NB4 (cell line): Measurements from ENCODE around the gene RAPGEF4.

Experiments used
- MYC ChIP-seq: IDR thresholded peaks from 2 replicates; pipeline ENCODE4 v1.6.1; 2011; ENCODE audit warnings: low read depth, low read length
- POLR2A ChIP-seq: IDR thresholded peaks from 2 replicates; pipeline ENCODE4 v1.6.1; 2011; ENCODE audit warnings: mild to moderate bottlenecking; ENCODE audit not compliant: insufficient read length; ENCODE audit errors: extremely low read depth
- TF ChIP-seq, protein P1 (sequence below): IDR thresholded peaks from one replicate; pipeline ENCODE4 v1.5.1; 2012; ENCODE audit warnings: low read depth, low read length
- TF ChIP-seq, protein P2 (sequence below): IDR thresholded peaks from 2 replicates; pipeline ENCODE4 v1.6.1; 2011; ENCODE audit warnings: low read depth, low read length

DNA sequence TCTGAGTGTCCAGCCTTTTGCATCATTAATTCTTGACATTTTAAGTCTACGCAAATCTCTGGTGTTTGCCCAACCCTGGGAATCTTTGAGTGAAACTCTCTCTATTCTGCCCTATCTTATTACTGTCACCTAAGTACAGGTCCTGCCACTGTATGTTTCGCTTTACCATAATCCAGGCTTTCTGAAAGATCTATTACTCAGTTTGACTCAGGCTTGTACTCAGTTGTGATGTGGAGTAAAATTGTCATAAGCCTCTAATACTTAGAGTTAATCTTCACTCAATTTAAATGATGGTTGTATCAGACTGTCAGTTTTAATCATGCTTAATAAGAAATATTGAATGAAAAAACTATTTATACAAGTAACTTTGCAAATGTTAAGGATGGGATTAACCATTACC, 30.3 kb upstream of the RAPGEF4 start:
- TF ChIP-seq POLR2A (no peak), MYC (no peak)
- TF ChIP-seq, protein P1, sequence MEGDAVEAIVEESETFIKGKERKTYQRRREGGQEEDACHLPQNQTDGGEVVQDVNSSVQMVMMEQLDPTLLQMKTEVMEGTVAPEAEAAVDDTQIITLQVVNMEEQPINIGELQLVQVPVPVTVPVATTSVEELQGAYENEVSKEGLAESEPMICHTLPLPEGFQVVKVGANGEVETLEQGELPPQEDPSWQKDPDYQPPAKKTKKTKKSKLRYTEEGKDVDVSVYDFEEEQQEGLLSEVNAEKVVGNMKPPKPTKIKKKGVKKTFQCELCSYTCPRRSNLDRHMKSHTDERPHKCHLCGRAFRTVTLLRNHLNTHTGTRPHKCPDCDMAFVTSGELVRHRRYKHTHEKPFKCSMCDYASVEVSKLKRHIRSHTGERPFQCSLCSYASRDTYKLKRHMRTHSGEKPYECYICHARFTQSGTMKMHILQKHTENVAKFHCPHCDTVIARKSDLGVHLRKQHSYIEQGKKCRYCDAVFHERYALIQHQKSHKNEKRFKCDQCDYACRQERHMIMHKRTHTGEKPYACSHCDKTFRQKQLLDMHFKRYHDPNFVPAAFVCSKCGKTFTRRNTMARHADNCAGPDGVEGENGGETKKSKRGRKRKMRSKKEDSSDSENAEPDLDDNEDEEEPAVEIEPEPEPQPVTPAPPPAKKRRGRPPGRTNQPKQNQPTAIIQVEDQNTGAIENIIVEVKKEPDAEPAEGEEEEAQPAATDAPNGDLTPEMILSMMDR, result no peak
- TF ChIP-seq, protein P2, sequence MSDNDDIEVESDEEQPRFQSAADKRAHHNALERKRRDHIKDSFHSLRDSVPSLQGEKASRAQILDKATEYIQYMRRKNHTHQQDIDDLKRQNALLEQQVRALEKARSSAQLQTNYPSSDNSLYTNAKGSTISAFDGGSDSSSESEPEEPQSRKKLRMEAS, result no peak
